ENCODE data around the gene SLIT3.

- no peak for TF ChIP-seq CTCF (IDR thresholded peaks at IDR 0.05)
- TF ChIP-seq POLR2A (IDR thresholded peaks at IDR 0.05), result no peak
Measured at GRCh38 chr5:168932400-168933189, 368.3 kb downstream of the SLIT3 start.

Data from right lobe of liver (tissue), 4 donors.